HG03103 (cell line): ENCODE results near the gene FAM20A.

ENCODE experiments used
- ATAC-seq: cut with Tn5 transposase; IDR thresholded peaks from one replicate; pipeline ENCODE4 v1.9.1; 2021; ENCODE audit warnings: low read depth; ENCODE audit not compliant: unreplicated experiment

The FAM20A gene

DNA sequence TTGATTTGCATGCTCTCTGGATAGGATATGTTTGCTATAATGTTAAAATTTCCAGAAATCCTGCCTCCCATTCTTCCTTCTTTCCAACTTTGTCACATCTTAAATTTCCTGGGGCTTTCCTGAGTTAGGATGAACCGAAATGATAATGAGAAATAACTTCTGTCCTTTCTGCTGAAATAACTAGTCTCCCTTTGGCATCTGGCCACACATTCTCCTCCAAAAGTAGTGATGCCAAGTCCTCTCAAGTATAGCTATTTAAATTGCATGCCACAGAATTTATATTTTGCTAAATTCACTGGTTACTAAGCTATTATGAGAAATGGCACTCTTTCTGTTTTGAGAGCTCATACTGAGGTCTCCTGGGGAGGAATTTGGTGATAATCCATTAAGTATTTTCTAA, 30.6 kb downstream of the FAM20A start:
- ATAC-seq = no peak

DNA sequence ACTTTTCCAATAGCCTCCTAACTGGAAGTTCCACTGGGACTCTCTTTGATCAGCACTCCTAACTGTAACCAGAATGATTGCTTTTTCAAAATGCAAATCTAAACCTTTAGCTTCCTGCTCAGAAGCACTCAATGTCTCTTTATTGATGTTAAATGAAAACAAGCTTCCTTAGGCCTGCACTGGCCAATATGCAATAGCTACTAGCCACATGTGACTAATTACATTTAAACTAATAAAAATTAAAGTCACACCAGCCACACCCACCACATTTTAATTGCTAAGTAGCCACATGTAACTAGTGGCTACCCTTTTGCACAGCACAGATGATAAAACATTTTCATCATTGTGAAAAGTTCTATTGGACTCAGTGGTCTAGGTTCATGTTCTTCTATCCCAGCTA, 31.8 kb downstream of the FAM20A start:
- no peak for ATAC-seq

DNA sequence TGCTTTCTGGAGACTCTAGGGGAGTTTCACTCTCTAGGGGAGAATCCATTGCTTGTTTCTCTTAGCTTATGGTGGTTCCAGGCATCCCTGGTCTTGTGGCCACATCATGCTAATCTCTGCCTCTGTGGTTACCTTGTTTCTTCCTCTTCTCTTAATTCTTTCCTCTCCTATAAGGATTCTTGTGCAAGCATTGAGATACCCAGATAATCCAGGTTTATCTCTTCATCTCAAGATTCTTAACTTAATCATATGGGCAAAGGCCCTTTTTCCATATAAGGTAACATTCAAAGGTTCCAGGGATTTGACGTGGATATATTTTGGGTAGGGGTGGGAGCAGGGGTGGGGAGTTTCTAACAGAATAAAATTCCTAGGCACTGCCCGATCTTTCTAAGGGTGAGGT, 32.6 kb downstream of the FAM20A start:
- ATAC-seq = no peak

DNA sequence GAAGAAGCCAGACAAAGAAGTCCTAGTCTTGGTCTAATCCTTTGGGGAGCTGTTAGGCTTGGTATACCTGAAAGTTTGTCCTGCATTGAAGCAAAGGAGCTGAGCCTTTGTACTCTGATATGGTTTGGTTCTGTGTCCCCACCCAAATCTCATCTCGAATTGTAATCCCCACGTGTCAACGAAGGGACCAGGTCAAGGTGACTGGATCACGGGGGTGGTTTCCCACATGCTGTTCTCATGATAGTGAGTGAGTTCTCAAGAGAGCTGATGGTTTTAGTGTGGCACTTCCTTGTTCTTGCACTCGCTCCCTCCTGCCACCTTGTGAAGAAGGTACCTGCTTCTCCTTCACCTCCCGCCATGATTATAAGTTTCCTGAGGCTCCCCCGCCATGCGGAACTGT, 33.6 kb downstream of the FAM20A start:
- ATAC-seq = no peak

DNA sequence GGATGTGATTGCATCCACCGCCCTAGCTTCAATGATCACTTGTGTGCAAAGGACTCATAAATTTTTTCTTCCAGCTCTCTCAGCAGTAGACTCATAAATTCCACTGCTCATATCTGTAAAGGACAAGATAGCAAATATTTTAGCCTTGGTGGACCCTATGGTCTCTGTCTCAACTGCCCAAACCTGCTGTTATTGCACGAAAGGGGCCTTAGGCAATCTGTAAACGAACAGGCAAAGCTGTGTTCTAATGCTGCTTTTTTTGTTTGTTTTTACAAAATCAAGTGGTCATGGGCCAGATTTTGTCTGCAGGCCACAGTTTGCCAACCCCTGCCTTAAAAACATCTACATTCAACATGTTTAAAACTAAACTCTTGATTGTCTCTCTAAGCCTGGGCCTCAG, 34.1 kb downstream of the FAM20A start:
- ATAC-seq = no peak

DNA sequence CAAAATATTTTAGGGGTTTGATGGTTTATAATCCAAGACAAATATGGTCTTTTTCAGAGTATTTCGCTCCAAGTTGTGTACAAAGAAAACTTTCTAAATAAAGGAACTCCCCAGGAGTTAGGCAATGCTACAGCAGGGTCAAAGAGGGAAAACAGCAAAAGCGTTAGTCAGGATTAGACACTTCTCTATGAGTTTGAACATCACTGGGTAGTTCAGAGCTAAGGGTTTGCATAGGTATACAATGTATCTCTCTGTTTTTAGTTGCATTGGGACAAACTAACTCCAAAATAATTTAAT, 34.8 kb downstream of the FAM20A start:
- no peak for ATAC-seq

DNA sequence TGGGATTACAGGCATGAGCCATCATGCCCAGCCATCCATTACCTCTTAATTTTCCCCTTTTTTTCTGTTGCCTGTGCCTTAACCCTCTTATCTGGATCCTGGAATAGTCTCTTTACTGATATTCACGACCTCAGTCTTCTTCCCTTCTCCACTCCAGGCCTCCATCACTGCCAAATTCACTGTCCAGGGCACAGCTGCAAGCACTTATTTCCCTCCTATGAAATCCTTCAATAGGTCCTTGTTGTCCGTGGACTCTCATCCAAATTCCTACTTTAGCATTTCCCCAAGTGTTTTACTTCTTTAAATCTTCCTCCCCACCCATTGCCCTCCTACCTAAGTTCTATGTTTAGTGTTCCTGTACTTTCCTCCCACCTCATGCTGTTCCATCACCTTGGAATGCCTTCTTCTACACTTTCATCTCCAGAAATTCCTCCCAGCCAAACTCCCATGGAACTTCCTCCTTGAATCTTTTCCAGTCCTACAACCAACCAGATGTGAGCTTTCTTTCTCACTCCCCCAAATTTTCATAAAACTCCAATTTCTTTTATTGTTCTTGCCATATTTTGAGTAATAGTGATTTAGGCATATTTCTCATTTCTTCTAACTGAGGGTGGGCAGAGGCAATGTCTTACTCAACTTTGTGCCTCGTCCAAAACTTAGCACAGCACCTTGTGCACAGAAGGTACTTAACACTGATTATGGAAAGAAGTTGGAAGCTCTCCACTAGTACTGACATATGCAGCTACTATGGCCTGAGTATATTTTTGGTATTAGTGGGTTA, 35.3 kb downstream of the FAM20A start:
- no peak for ATAC-seq

DNA sequence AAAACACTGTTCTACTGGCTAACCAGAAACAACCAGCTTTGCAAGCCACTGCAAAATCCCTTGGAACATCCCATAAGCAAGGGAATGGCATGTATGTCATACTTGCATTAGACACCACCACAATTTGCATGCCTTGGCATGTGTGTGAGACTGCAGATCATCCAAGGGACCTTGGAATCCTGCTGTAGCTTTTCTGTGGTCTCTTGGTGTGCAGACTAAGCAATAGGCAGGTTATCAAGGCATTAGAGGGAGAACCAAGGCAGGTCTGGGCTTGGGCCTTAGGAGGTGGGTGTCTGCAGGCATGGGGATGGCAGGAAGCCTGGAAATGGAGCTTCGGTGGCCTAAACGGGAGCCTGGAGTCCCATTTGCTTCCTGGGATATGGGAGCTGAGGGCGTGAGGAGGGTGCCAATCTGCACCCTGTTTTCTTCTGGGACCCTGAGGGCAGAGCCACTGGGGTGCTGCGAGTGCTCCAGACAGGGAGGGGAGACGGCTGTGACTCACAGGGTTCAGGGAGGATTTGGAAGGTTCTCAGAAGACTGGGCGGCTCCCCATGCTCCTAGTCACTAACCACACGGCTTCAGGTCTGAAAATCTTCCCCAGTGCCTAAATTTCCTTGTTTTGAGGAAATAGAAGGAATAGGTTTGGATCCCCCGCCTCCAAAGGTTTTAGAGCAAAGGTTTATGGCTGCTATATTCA, 36.6 kb downstream of the FAM20A start:
- no peak for ATAC-seq

DNA sequence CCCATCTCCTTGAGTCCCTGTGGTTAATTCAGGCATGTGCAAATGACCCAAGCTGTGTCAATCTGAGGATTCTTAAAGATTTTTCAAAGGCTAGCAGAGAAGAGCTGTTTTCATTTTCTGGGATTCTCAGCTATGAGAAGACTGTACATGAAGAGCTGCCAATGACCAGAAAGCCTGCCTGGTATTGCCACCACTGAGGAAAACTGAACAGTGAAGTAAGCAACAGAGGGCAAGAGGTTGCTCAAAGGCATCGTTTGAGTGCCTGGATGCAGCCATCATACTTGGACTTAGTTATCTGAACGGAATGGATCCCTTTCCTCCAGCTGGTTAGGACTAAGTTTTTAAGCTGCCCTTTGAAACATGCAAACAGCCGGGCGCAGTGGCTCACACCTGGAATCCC, 38.4 kb downstream of the FAM20A start:
- no peak for ATAC-seq

DNA sequence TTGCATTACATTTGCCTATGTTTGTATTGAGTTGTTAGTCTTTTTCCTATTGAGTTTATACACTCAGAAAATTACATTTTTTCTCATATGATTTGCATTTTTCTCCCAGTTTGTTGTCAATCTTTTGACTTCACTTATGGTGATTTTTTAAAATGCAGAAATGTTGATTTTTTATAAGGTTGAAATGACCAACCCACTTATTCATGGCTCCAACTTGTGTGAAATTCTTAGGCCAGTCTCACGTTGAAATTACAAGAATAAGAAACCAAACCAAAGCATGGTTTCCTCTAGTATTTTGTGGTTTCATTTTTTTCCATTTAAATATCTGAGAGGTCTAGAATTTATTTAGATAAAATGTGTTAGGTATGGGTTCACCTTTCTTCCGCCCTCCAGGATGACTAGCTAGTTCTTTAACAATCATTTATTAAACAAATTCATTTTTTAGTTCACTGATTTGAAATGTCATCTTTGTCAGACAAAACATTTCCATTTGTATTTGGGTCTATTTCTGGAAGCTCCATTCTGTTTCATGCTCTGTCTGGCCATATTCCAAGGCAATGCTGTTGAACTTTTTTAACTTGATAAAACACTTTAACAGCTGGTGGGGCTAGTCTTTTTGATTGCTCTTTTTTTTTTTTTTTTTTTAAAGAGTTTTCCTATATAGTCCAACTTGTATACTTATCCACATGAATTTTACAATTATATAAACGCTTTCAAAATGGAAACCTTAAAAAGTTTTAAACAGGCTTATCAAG, 40.0 kb downstream of the FAM20A start:
- ATAC-seq = no peak

DNA sequence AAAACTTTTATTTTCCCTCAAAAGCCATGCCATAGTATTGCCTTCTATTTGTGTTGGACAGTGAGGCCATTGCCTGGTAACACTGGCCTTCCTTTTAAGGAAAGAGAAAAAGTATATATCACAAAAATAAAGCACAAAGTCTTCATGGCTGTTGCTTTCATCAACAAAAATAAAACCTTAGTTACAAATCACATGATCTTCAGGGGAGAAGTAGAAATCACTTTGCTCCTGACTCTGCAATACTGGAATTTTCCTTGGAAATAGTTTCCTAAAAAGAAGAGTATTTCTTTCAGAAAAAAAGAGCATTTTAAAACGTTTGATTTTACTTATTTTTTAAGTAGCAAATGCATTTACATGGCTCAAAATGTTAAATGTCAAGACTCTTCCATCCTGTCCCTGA, 41.9 kb downstream of the FAM20A start:
- ATAC-seq = no peak

DNA sequence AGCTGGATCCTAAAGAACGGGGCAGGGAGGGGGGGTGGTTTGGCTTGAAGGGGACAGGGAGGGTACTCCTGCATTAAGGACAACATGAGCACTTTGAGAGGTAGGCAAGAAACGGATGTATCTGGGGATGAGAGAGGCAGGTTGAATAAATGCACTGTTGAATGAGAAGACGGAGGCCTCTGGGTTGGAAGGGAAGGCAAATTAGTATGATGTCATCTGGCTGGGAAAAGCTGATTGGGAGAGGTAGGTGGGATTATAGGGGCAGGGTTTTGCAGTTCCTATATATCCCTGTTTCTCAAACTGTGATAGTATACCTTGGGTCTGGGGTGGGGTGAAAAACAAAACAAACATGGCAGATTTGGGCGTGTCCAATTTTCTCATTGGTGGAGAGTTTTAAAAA, 44.6 kb downstream of the FAM20A start:
- ATAC-seq = no peak

DNA sequence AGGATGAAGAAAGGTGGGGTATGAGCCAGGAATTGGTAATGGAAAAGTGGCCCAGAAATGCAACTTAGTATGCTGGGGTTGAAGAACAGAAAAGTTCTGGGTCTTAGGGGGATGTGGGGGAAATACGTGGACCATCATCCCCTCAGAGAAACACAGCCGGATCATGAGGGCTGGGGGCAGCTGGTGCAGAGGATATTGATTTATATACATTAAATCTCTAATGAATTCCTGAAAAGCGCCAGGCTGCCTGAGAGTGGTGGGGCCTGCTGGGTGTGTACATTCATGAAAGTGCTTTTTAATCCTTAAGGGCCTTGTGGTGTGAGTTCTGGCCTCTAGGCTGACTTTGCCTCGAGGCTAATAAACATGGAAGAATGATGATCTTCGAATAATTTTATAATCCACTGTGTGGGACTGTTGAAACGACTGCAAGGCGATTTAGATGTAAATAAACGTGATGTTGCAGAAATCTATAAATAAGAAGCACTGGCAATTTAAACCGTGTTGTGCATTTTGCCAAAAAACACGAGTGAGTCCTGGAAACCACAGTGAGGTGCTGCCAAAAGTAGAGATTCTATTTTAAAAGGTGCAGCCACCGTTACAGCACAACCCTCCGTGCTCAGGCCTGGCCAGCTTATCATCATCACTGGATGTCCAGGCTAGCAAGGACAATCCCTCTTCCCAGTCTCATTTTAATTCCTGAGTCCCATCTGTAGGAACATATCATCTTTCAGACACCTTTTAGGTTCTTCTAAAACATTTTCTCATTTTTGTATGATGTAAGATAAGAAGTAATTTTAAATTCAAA, 56.9 kb downstream of the FAM20A start:
- ATAC-seq = no peak

DNA sequence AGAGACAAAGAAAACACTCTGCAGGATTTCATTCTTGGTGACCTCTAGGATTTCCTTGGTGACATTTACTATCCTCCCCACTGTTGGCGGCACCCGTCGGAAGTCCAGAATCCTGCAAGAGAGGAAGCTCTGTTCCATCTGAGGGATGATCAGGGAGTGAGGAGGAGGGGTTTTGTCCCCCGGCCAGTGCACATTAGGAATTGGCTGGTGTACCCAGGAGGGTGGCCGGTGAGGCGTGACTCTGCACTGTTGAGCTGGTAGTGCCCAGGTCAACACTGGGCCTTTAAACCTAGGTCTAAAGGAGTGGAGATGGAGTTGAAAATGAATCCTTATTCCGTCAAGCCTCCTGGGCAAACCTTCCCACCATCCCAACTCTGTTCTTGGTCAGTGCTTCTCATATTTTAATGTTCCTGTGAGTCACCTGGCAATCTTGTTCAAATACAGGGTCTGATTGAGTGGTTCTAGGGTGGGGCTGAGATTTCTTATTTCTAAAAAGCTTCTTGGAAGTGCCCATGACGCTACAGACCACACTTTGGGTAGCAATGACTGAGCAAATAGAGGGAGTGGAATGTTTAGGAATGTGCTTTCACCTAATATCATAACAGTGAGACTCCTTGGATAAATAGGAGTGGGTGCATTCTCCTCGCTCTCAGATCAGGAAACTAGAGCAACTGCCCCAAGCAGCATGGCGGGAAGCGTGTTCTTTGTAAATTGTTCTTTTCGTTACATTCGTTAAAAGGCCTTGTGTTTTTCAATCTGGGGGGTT, 58.3 kb downstream of the FAM20A start:
- no peak for ATAC-seq

DNA sequence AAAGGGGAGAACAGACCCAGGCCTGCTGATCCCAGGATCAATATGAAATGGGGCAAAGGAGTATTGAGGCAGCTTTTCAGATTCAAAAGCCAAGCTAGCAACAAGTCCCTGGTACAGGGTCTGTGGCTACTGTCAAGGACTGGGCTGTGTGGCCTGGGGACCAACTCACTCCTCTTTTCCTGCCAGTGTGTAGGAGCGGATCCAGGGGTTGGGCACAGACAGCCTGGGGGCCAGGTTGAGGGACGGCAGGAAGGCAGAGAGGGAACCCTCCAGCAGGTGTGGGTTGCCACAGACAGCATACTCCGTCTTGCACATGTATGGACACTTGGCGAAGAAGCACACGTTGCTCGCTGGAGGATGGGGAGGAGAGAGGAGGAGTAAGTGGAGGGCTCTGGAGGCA, 59.4 kb downstream of the FAM20A start:
- ATAC-seq = no peak

DNA sequence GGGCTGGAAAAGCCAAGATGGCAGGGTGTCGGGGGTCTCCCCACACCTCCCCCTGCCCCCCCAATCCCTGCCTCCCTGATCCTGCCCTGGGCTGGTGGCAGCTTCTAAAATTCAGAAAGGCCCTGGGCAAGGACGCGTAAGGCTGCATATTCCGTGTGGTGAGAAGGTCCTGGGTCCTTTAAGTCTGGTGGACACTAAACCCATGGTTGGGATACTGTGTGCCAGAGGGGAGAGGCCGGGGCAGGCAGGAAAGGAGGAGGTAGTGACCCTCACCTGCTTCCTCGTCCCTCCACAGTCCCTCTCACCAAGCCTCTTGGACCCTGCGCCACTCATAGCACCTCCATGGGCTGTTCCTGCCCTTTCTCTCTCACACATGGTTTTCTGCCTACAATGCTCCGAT, 60.2 kb downstream of the FAM20A start:
- no peak for ATAC-seq

DNA sequence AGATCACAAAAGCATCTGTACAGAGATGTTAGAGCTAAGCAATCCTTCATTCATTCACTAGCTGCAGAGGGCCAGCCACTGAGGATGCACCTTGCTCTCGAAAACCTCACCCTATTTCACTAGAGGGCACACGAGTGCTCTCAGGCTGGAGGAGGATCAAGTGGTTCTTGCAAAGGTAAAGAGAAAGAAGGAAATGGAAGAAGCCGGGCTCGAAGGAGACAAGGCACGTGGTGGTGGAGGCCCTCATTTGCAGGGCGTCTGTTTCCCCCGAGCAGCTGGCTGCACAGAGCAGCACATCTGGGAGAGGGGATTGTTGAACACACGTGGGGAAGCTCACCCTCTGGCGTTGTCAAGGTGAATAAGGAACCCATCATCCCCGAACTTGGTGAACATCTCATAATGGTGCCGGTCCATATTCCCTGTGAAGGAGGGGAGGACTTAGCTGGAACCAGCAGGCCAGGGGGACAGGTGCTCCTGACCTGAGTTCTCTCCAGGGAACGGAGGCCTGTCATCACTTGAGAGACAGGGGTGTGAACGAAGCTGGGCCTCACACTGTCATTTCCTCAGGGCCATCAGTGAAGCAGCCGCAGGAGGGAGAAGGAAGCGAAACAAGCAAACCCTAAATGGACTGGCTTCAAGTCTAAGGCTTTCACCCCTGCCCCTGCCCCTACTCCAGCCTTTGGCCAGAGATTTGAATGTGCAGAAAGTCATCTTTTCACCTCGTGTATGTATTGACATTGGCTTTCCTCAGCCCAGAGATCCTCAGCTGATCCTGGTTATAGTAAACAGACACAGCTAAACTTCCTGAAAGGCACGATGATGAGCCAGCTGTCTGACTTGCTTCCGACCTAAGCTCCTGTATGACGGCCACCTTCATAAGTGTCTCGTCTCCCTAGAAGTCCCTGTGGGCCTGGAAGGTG, 61.4 kb downstream of the FAM20A start:
- ATAC-seq = no peak

DNA sequence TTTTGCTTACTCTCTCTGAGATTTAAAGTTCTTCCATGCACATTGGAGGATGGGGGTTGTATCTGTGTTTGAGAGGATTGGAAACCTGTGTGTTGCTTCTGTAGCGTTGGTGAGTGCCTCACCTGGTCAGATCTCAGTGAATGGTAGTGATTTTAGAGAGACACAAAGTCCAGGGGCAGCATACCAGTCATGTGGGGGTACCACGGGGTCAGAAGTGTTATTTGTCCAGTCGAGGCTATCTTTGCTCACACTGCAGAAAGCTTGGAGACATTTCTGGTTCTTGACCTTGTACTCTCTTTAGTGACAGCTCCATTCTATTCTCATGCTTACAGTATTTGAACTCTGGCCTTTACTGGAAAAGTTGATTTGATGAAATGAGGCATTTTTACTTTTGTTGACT, 65.2 kb downstream of the FAM20A start:
- ATAC-seq = no peak

DNA sequence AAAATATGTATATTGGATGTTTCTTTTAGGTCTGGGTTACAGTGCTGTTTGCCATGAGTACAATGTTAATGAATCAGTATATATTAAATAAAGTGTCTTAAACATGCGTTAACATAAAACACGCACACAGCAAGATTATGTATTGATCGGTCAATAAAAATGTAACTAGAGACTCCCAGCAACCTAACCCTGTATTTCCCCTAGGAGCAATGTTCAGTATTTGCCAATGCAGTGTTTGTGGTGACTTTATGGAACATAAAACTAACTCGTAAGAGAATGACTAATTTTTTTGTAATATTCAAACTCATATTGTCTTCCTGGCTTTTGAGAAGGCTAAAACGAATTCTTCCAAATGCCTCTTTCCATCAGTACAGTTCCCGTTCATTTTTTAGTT, 66.5 kb downstream of the FAM20A start:
- no peak for ATAC-seq
